Measurements from ENCODE around the gene KCTD10.

DNA sequence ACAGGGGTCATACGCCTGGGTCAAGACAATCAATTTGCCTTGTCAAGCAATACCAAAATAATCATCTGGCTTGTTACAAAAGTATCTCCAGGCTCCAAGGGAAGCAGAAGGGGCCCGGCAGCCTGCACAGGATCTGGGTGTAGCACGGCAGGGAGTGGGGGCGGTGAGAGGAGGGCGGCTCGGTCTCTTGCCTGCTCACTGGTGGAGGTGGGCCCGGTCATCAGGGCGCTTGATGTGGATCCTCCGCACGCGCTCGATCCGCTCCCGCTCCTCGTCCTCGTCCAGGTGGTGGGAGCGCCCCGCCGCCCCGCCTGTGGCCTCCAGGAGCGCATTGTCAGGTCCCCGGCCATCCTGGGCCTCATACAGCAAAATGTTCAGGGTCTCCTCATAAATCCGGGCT is 25.7 kb downstream of the KCTD10 start:
- TF ChIP-seq REST (IDR thresholded peaks at IDR 0.05; ENCODE audit: insufficient read depth in 1 of 2, low read depth in 2 of 2, low read length in 2 of 2) (no peak), POLR2AphosphoS5 (IDR thresholded peaks at IDR 0.05; ENCODE audit: low read depth, low read length) (no peak)

Data from PFSK-1 (cell line).